ENCODE results near the gene RNF4. TPM values are rescaled to one million over a fixed set of nuclear protein-coding genes. Genes with fewer than 3 reads are reported as not detected.

The RNF4 gene
- total and polyA plus RNA-seq, 4 donors, result 14.8 to 54.7 (median 41.1) TPM

- ATAC-seq (ENCODE audit: insufficient read depth, low FRiP score), result no peak
- Histone ChIP-seq H3K4me1 (ENCODE audit: control insufficient read depth in 5 of 5, insufficient read depth in 5 of 5, low read length in 5 of 5) (peaks cover 0 to 6% (median 0%) of the 10 kb centered on the region in 5 donors), H3K36me3 (ENCODE audit: control insufficient read depth in 4 of 4, insufficient read depth in 4 of 4, low read length in 4 of 4) (peaks cover 0 to 3% (median 0%) of the 10 kb centered on the region in 4 donors), H3K9ac (ENCODE audit: insufficient read depth in 1 of 2, low read length in 2 of 2) (no peak overlapping the region), H3K9me3 (ENCODE audit: control insufficient read depth in 4 of 4, insufficient read depth in 3 of 4, low read length in 3 of 4) (no peaks in the 10 kb centered on the region), H3K27ac (ENCODE audit: low read depth in 1 of 2, low read length in 1 of 2) (no peak overlapping the region), H3K27me3 (ENCODE audit: control insufficient read depth in 3 of 3, insufficient read depth in 3 of 3, low read length in 2 of 3) (peaks cover 0 to 2% (median 0%) of the 10 kb centered on the region in 3 donors), H3K4me3 (no peak overlapping the region)
- 90 to 92% methylated on average over 15 of the region's 15 CpGs for WGBS, 2 donors
- no peak for DNase-seq
- TF ChIP-seq, protein P1, sequence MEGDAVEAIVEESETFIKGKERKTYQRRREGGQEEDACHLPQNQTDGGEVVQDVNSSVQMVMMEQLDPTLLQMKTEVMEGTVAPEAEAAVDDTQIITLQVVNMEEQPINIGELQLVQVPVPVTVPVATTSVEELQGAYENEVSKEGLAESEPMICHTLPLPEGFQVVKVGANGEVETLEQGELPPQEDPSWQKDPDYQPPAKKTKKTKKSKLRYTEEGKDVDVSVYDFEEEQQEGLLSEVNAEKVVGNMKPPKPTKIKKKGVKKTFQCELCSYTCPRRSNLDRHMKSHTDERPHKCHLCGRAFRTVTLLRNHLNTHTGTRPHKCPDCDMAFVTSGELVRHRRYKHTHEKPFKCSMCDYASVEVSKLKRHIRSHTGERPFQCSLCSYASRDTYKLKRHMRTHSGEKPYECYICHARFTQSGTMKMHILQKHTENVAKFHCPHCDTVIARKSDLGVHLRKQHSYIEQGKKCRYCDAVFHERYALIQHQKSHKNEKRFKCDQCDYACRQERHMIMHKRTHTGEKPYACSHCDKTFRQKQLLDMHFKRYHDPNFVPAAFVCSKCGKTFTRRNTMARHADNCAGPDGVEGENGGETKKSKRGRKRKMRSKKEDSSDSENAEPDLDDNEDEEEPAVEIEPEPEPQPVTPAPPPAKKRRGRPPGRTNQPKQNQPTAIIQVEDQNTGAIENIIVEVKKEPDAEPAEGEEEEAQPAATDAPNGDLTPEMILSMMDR (IDR thresholded peaks at IDR 0.05; ENCODE audit: control extremely low read depth, extremely low read depth), result no peak
Measured at GRCh38 chr4:2461246-2461960, 7.5 kb upstream of the RNF4 start.

DNA sequence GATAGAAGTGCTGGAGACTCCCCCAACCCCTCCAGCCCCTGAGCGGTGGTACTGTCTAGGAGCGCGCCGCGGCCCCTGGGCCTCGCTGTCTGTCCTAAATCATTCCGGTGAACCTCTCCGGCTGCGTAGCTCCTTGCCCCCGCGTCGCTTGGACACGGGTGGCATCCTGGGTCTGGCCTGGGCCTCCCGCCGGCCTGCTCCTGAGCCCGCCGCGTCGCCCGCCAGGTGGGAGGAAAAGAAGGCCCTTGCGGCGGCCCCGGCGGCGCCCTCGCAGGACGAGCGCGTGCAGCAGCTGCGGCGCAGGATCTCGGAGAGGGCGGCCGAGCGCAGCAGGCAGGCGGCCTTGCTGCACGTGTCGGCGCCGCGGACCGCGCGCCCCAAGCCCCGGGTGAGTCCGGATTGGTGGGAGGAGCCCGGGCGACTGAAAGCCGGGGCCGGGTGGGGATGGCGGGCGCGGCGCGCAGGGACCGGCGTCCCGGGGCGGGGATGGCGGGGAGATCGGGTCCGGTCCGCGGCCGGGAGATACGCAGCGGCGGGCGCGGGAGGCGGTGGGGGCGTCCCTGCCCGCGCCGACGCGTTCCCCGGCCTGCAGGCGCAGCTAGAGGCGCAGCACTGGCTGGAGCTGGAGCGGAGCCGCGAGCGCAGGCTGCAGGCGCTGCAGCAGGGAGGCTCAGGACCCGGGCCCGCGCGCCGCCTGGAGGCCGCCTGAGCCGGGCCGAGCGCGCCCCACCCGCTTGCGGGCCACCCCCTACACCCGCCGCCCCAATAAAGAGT, 6.5 kb upstream of the RNF4 start:
- peaks cover 0 to 2% (median 0%) of the 10 kb centered on the region in 3 donors for H3K27me3 ChIP-seq (ENCODE audit: control insufficient read depth in 3 of 3, insufficient read depth in 3 of 3, low read length in 2 of 3)
- H3K36me3 ChIP-seq (ENCODE audit: control insufficient read depth in 4 of 4, insufficient read depth in 4 of 4, low read length in 4 of 4), result peaks cover 0 to 3% (median 0%) of the 10 kb centered on the region in 4 donors
- TF ChIP-seq, protein P1 (IDR thresholded peaks at IDR 0.05; ENCODE audit: control extremely low read depth, extremely low read depth), result peak; percentile 59
- ATAC-seq (ENCODE audit: insufficient read depth, low FRiP score) (peak; percentile 86), DNase-seq (peak; percentile 77 to 89 (median 78))
- H3K4me1 ChIP-seq (ENCODE audit: control insufficient read depth in 5 of 5, insufficient read depth in 5 of 5, low read length in 5 of 5), result peaks cover 0 to 6% (median 0%) of the 10 kb centered on the region in 5 donors
- WGBS, 2 donors, result 6% methylated on average over 79 to 99 of the region's 99 CpGs
- peak overlapping the region; percentile 24 for H3K4me3 ChIP-seq
- no peaks in the 10 kb centered on the region for H3K9me3 ChIP-seq (ENCODE audit: control insufficient read depth in 4 of 4, insufficient read depth in 3 of 4, low read length in 3 of 4)
- H3K27ac ChIP-seq (ENCODE audit: low read depth in 1 of 2, low read length in 1 of 2), result no peak overlapping the region
- H3K9ac ChIP-seq (ENCODE audit: insufficient read depth in 1 of 2, low read length in 2 of 2), result no peak overlapping the region

- DNase-seq, result no peak
- no peak for ATAC-seq (ENCODE audit: insufficient read depth, low FRiP score)
- 32 to 36% methylated on average over 33 to 35 of the region's 35 CpGs for WGBS, 2 donors
Measured at GRCh38 chr4:2462992-2463762, 5.7 kb upstream of the RNF4 start.

More at GRCh38 chr4:2462992-2463762, 5.7 kb upstream of the RNF4 start:
- no peak overlapping the region for H3K9ac ChIP-seq (ENCODE audit: insufficient read depth in 1 of 2, low read length in 2 of 2)
- H3K4me1 ChIP-seq (ENCODE audit: control insufficient read depth in 5 of 5, insufficient read depth in 5 of 5, low read length in 5 of 5), result peaks cover 0 to 9% (median 2%) of the 10 kb centered on the region in 5 donors
- TF ChIP-seq, protein P1 (IDR thresholded peaks at IDR 0.05; ENCODE audit: control extremely low read depth, extremely low read depth), result no peak
- no peaks in the 10 kb centered on the region for H3K9me3 ChIP-seq (ENCODE audit: control insufficient read depth in 4 of 4, insufficient read depth in 3 of 4, low read length in 3 of 4)
- H3K4me3 ChIP-seq, result no peak overlapping the region
- H3K36me3 ChIP-seq (ENCODE audit: control insufficient read depth in 4 of 4, insufficient read depth in 4 of 4, low read length in 4 of 4), result peaks cover 0 to 3% (median 0%) of the 10 kb centered on the region in 4 donors
- peaks cover 0 to 2% (median 0%) of the 10 kb centered on the region in 3 donors for H3K27me3 ChIP-seq (ENCODE audit: control insufficient read depth in 3 of 3, insufficient read depth in 3 of 3, low read length in 2 of 3)
- H3K27ac ChIP-seq (ENCODE audit: low read depth in 1 of 2, low read length in 1 of 2), result no peak overlapping the region
